ENCODE measurements around the gene B4GAT1.
"Not testable (repeated sequence)": the region's sequence is repeated elsewhere in the genome, so short reads cannot be mapped to it uniquely, and the experiment has no call there.

Gene B4GAT1

DNA sequence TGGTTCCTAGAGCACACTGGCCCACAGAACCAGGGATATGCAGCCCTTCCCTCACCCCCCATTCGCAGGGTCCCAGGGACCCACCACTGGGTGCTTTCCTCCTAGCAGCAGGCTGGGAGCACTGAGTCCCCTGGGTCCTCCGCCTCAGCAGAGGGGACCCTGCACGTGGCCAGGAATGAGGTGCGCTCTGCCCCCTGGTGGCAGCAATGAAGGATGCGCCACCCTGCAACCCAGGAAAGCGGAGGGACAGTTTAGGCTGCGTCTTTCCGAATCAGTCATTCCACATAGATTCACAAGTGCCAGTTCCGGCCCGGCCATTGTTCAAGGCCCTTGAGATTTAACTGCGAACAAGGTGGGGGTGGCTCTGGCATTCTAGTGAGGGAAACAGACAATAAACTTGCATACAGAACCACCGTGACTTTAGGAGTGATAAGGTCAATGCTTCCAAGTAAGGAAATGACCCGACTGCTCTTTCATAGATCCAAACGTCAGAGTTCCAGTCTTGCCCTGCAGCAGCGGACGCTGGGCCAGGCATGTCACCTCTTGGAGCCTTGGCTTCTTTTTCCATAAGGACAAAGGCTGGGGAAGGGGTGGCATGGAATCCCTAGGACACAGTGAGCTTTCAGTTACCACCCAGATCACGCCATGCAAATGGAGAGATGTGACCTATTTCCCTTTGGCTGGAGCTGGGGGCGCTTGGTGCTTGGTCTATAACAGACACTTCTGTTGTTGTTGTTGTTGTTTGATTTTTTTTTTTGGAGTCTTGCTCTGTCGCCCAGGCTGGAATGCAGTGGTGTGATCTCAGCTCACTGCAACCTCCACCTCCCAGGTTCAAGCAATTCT is 18.9 kb downstream of the B4GAT1 start:
- peaks cover 8% of the 10 kb centered on the region; the same call in 1 of the 2 replicates for H3K36me3 ChIP-seq (ENCODE audit: insufficient read depth, low read length)
- peak overlapping the region; percentile 86 for H3K27ac ChIP-seq (ENCODE audit: low read depth, low read length)
- H3K79me2 ChIP-seq (ENCODE audit: control insufficient read depth, insufficient read depth, low read length, unreplicated experiment), result peaks cover 7% of the 10 kb centered on the region
- H3K4me1 ChIP-seq (ENCODE audit: control insufficient read depth, insufficient read depth, low read length, unreplicated experiment), result peaks cover 48% of the 10 kb centered on the region
- H2AFZ ChIP-seq (ENCODE audit: low read length, unreplicated experiment), result no peak overlapping the region
- H3K4me3 ChIP-seq (ENCODE audit: low read depth, low read length), result no peak overlapping the region; the same call in 1 of the 2 replicates
- H3K27me3 ChIP-seq (ENCODE audit: insufficient read depth, low read length), result no peaks in the 10 kb centered on the region

DNA sequence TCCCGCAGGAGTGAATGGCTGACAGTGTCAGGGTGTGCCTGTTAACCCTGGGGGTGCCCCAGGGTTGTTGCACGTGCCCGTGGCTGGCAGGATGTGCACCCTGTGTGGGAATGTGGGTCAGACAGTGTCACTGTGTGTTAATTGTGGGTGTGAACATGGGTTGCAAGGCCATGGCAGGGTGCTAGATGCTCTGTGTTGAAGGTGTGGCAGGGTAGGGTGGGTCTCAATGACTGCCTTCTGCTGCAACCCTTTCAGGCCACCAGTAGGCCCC is 19.5 kb downstream of the B4GAT1 start:
- H3K4me1 ChIP-seq (ENCODE audit: control insufficient read depth, insufficient read depth, low read length, unreplicated experiment), result peaks cover 53% of the 10 kb centered on the region
- peak overlapping the region; percentile 86 for H3K27ac ChIP-seq (ENCODE audit: low read depth, low read length)
- H3K4me3 ChIP-seq (ENCODE audit: low read depth, low read length), result peak overlapping the region; percentile 47

GRCh38 chr11:66327171-66328030 is 20.0 kb downstream of the B4GAT1 start:
- Histone ChIP-seq H3K4me3 (ENCODE audit: low read depth, low read length) (peak overlapping the region; percentile 47), H3K79me2 (ENCODE audit: control insufficient read depth, insufficient read depth, low read length, unreplicated experiment) (no peaks in the 10 kb centered on the region), H3K27ac (ENCODE audit: low read depth, low read length) (peak overlapping the region; percentile 86), H3K4me1 (ENCODE audit: control insufficient read depth, insufficient read depth, low read length, unreplicated experiment) (peaks cover 59% of the 10 kb centered on the region), H3K27me3 (ENCODE audit: insufficient read depth, low read length) (no peaks in the 10 kb centered on the region), H3K36me3 (ENCODE audit: insufficient read depth, low read length) (peaks cover under 1% of the 10 kb centered on the region; the same call in 1 of the 2 replicates), H2AFZ (ENCODE audit: low read length, unreplicated experiment) (no peak overlapping the region)

More for the DNA sequence above, 19.5 kb downstream of the B4GAT1 start:
- H3K79me2 ChIP-seq (ENCODE audit: control insufficient read depth, insufficient read depth, low read length, unreplicated experiment), result peaks cover 1% of the 10 kb centered on the region
- no peak overlapping the region for H2AFZ ChIP-seq (ENCODE audit: low read length, unreplicated experiment)
- H3K36me3 ChIP-seq (ENCODE audit: insufficient read depth, low read length), result peaks cover 6% of the 10 kb centered on the region; the same call in 1 of the 2 replicates
- no peaks in the 10 kb centered on the region for H3K27me3 ChIP-seq (ENCODE audit: insufficient read depth, low read length)

DNA sequence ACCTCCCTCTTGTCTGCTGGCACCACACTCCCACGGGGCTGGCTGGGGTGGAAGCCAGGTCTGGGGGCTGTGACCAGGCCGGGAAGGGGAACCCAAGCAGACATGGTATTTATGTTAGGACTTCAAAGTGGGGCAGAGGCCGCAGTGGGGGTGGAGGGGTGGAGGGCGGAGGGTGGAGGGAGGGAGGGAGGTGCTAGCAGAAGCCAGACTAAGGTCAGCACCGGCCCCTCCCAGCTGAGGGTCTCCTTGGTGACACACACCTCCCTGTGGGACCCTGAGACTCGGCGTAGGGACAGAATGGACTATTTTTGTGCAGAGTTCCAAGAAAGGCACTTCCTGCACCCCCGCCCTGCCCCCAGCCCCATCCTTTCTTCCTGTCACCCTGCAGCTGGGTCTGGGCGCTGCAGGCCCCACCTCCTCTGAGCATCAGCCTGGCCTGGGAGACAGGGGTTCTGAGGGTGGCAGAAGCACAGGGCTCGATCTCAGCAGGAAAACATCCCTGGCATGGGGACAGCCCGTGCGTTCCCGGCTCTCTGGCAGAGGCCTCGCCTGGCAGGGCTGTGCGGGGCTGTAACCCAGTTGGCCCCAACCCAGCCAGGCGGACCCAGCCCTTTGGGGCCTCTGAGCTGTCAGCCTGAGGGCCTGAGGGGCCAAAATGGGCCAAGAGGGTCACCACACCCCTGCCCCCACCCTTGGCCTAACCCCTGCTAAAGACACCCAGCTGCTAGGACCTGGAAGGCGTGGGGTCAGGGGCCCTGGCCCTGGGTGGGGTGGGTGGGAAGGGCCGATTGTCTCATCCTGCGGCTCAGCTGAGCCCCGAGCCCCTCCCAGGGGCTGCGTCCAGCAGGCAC is 20.9 kb downstream of the B4GAT1 start:
- H3K27ac ChIP-seq (ENCODE audit: low read depth, low read length), result peak overlapping the region; percentile 86
- H2AFZ ChIP-seq (ENCODE audit: low read length, unreplicated experiment), result no peak overlapping the region
- peaks cover 67% of the 10 kb centered on the region for H3K4me1 ChIP-seq (ENCODE audit: control insufficient read depth, insufficient read depth, low read length, unreplicated experiment)
- H3K27me3 ChIP-seq (ENCODE audit: insufficient read depth, low read length), result no peaks in the 10 kb centered on the region
- H3K4me3 ChIP-seq (ENCODE audit: low read depth, low read length), result no peak overlapping the region
- no peaks in the 10 kb centered on the region for H3K36me3 ChIP-seq (ENCODE audit: insufficient read depth, low read length)
- no peaks in the 10 kb centered on the region for H3K79me2 ChIP-seq (ENCODE audit: control insufficient read depth, insufficient read depth, low read length, unreplicated experiment)

DNA sequence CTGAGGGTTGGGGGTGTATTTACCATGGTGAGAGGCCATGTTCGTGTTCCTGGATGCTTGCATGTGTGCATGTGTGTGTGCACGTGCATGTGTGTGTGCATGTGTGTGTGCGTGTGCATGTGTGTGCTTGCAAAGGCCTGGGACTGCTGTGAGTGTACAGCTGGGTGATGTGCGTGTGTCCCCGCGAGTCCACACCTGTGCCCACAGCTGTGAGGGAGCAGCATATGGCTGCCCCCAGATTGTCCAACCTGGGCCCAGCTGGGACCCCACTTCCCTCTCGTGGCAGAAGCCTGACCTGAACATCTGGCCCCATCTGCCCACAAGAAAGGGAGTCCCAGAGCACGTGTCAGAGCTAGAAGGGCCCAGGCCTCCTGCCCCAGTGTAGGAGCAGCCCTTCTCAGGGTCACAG is 22.2 kb downstream of the B4GAT1 start:
- peaks cover 68% of the 10 kb centered on the region for H3K4me1 ChIP-seq (ENCODE audit: control insufficient read depth, insufficient read depth, low read length, unreplicated experiment)
- peak overlapping the region; percentile 86 for H3K27ac ChIP-seq (ENCODE audit: low read depth, low read length)
- H3K4me3 ChIP-seq (ENCODE audit: low read depth, low read length), result no peak overlapping the region
- no peaks in the 10 kb centered on the region for H3K36me3 ChIP-seq (ENCODE audit: insufficient read depth, low read length)
- no peaks in the 10 kb centered on the region for H3K79me2 ChIP-seq (ENCODE audit: control insufficient read depth, insufficient read depth, low read length, unreplicated experiment)
- no peaks in the 10 kb centered on the region for H3K27me3 ChIP-seq (ENCODE audit: insufficient read depth, low read length)
- H2AFZ ChIP-seq (ENCODE audit: low read length, unreplicated experiment), result no peak overlapping the region

- no peaks in the 10 kb centered on the region for H3K27me3 ChIP-seq (ENCODE audit: insufficient read depth, low read length)
- peak overlapping the region; percentile 14; the same call in 1 of the 2 replicates for H3K27ac ChIP-seq (ENCODE audit: low read depth, low read length)
- H2AFZ ChIP-seq (ENCODE audit: low read length, unreplicated experiment), result no peak overlapping the region
- H3K36me3 ChIP-seq (ENCODE audit: insufficient read depth, low read length), result no peaks in the 10 kb centered on the region
- peaks cover 68% of the 10 kb centered on the region for H3K4me1 ChIP-seq (ENCODE audit: control insufficient read depth, insufficient read depth, low read length, unreplicated experiment)
- no peak overlapping the region for H3K4me3 ChIP-seq (ENCODE audit: low read depth, low read length)
- no peaks in the 10 kb centered on the region for H3K79me2 ChIP-seq (ENCODE audit: control insufficient read depth, insufficient read depth, low read length, unreplicated experiment)
Observed at GRCh38 chr11:66324664-66325063, 22.8 kb downstream of the B4GAT1 start.

DNA sequence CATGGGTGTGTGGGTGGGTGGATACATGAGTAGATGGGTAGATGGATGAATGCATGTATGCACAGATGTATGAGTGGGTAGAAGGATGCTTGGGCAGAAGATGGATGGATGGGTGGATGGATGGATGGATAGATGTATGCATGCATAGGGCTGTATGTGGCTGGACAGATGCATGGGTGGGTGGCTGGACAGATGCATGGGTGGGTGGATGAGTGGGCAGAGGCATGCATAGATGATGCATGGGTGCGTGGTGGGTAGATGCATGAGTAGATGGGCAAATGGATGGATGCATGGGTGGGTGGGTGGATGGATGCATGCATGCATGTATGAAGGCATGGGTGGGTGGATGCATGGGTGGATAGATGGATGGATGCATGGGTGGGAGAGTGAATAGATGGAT is 23.7 kb downstream of the B4GAT1 start:
- H3K27ac ChIP-seq (ENCODE audit: low read depth, low read length), result no peak overlapping the region
- H2AFZ ChIP-seq (ENCODE audit: low read length, unreplicated experiment), result no peak overlapping the region
- H3K36me3 ChIP-seq (ENCODE audit: insufficient read depth, low read length), result no peaks in the 10 kb centered on the region
- H3K27me3 ChIP-seq (ENCODE audit: insufficient read depth, low read length), result no peaks in the 10 kb centered on the region
- no peaks in the 10 kb centered on the region for H3K79me2 ChIP-seq (ENCODE audit: control insufficient read depth, insufficient read depth, low read length, unreplicated experiment)
- H3K4me1 ChIP-seq (ENCODE audit: control insufficient read depth, insufficient read depth, low read length, unreplicated experiment), result peaks cover 71% of the 10 kb centered on the region
- H3K4me3 ChIP-seq (ENCODE audit: low read depth, low read length), result no peak overlapping the region

DNA sequence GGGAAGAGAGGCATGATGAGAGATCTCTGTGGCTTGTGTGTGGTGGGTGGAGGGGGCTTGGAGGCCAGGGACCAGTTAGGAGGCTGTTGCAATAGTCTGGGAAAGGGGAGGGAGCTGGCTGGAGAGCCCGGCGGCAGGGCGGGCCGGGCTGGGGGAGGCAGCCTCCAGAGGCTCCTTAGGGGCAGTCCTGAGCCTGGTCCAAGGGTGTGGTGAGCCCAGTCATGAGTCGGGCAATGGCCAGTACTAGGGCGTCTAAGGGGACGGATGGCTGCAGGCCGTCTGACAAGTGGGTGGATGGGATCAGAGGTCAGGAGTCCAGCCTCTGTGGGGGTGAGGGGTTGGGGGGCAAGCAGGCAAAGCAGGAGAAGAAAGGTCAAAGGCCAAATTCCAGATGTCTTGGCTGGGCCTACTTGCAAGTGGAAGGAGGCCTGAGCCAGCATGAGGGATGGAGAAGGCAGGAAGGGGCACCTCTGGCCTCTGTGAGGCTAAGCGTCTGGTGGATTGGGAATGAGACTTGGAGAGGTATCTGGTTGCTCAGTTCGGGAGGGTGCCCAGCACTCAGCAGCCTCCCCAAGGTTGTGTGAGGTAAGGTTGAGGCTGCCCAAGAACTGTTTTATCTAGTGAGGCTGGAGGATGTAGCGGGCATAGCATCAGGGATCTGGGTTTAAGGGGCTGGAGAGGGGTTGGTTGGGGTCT is 24.5 kb downstream of the B4GAT1 start:
- no peaks in the 10 kb centered on the region for H3K79me2 ChIP-seq (ENCODE audit: control insufficient read depth, insufficient read depth, low read length, unreplicated experiment)
- no peaks in the 10 kb centered on the region for H3K36me3 ChIP-seq (ENCODE audit: insufficient read depth, low read length)
- peak overlapping the region; percentile 59 for H3K27ac ChIP-seq (ENCODE audit: low read depth, low read length)
- peaks cover 71% of the 10 kb centered on the region for H3K4me1 ChIP-seq (ENCODE audit: control insufficient read depth, insufficient read depth, low read length, unreplicated experiment)
- H3K4me3 ChIP-seq (ENCODE audit: low read depth, low read length), result no peak overlapping the region
- peak overlapping the region; percentile 81 for H2AFZ ChIP-seq (ENCODE audit: low read length, unreplicated experiment)
- H3K27me3 ChIP-seq (ENCODE audit: insufficient read depth, low read length), result no peaks in the 10 kb centered on the region

- Histone ChIP-seq H3K4me1 (ENCODE audit: control insufficient read depth, insufficient read depth, low read length, unreplicated experiment) (peaks cover 67% of the 10 kb centered on the region), H3K27ac (ENCODE audit: low read depth, low read length) (no peak overlapping the region), H3K36me3 (ENCODE audit: insufficient read depth, low read length) (no peaks in the 10 kb centered on the region), H3K4me3 (ENCODE audit: low read depth, low read length) (no peak overlapping the region), H3K79me2 (ENCODE audit: control insufficient read depth, insufficient read depth, low read length, unreplicated experiment) (peaks cover 2% of the 10 kb centered on the region), H3K27me3 (ENCODE audit: insufficient read depth, low read length) (no peaks in the 10 kb centered on the region), H2AFZ (ENCODE audit: low read length, unreplicated experiment) (no peak overlapping the region)
Observed at GRCh38 chr11:66321606-66322005, 25.8 kb downstream of the B4GAT1 start.

DNA sequence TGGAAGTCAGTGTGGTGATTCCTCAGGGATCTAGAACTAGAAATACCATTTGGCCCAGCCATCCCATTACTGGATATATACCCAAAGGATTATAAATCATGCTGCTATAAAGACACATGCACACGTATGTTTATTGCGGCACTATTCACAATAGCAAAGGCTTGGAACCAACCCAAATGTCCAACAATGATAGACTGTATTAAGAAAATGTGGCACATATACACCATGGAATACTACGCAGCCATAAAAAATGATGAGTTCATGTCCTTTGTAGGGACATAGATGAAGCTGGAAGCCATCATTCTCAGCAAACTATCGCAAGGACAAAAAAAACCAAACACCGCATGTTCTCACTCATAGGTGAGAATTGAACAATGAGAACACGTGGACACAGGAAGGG is 26.7 kb downstream of the B4GAT1 start:
- H3K4me3 ChIP-seq (ENCODE audit: low read depth, low read length); H3K27ac ChIP-seq (ENCODE audit: low read depth, low read length); H2AFZ ChIP-seq (ENCODE audit: low read length, unreplicated experiment); H3K27me3 ChIP-seq (ENCODE audit: insufficient read depth, low read length); H3K36me3 ChIP-seq (ENCODE audit: insufficient read depth, low read length): not testable (repeated sequence)
- Histone ChIP-seq H3K79me2 (ENCODE audit: control insufficient read depth, insufficient read depth, low read length, unreplicated experiment) (peaks cover 11% of the 10 kb centered on the region), H3K4me1 (ENCODE audit: control insufficient read depth, insufficient read depth, low read length, unreplicated experiment) (peaks cover 59% of the 10 kb centered on the region)

All from ACC112 (cell line).